NT2/D1 (cell line): ENCODE measurements around the gene ADAMTS19.

Source experiments
- SUZ12 ChIP-seq: IDR thresholded peaks from 2 replicates; pipeline ENCODE4 v1.6.1; 2011; ENCODE audit not compliant: insufficient read length, insufficient read depth; ENCODE audit errors: extremely low read depth
- YY1 ChIP-seq: IDR thresholded peaks from 2 replicates; pipeline ENCODE4 v1.6.1; 2011; ENCODE audit not compliant: insufficient read length, insufficient read depth
- ZNF274 ChIP-seq: IDR thresholded peaks from 2 replicates; pipeline ENCODE4 v1.6.1; 2011; ENCODE audit warnings: mild to moderate bottlenecking, low read depth, low read length

GRCh38 chr5:129664336-129664937 is 204.3 kb downstream of the ADAMTS19 start:
- TF ChIP-seq YY1 (no peak), ZNF274 (no peak), SUZ12 (no peak)
